HepG2 (cell line): ENCODE results near the gene RAB3A. TPM values are rescaled to one million over a fixed set of nuclear protein-coding genes. Genes with fewer than 3 reads are reported as not detected.
A peak's percentile ranks its signal among the peaks of the same experiment; 100 is the strongest.

Source experiments
- AGO1 ChIP-seq: fragments of 200-400 bp; formaldehyde crosslinking; IDR thresholded peaks from 2 replicates; pipeline ENCODE4 v1.6.1; 2017; ENCODE audit warnings: mild to moderate bottlenecking, low read depth, low read length, moderate library complexity; ENCODE audit not compliant: poor library complexity, severe bottlenecking
- CBX2 ChIP-seq, 2 experiments: fragments of 200-600 bp in 1 of 2; sonication (generic); formaldehyde crosslinking in 1 of 2; IDR thresholded peaks; 2 replicates each; pipeline versions ENCODE4 v1.7.0 to v1.8.1; 2018 to 2022; ENCODE audit warnings: low read depth in 2 of 2, low read length in 1 of 2, mild to moderate bottlenecking in 1 of 2, missing genetic modification reagents in 1 of 2
- CREB1 ChIP-seq, 2 experiments: fragments of 450-650 bp in 1 of 2; IDR thresholded peaks; 2 replicates each; pipeline ENCODE4 v1.6.1; 2016 to 2017; ENCODE audit warnings: control low read depth in 1 of 2, mild to moderate bottlenecking in 1 of 2, missing compliant biosample characterization in 1 of 2, missing genetic modification characterization in 1 of 2
- FOXA3 ChIP-seq: IDR thresholded peaks from 2 replicates; pipeline ENCODE4 v1.6.1; 2016; ENCODE audit warnings: missing genetic modification reagents, missing compliant biosample characterization
- KDM3A ChIP-seq: IDR thresholded peaks from 2 replicates; pipeline ENCODE4 v1.6.1; 2018; ENCODE audit warnings: low read depth, missing compliant biosample characterization
- MAFK ChIP-seq, 2 experiments: IDR thresholded peaks in 1 of 2; conservative IDR thresholded peaks in 1 of 2; 2 replicates each; pipeline ENCODE4 v1.6.1; 2011; ENCODE audit warnings: improper control_type of control experiment in 2 of 2, low read length in 2 of 2
- NCOA5 ChIP-seq: sonication (generic); formaldehyde crosslinking; IDR thresholded peaks from 2 replicates; pipeline ENCODE4 v1.4.0; 2020; ENCODE audit warnings: missing genetic modification reagents
- PRDM4 ChIP-seq: sonication (generic); formaldehyde crosslinking; IDR thresholded peaks from 2 replicates; pipeline ENCODE4 v1.9.0; 2021; ENCODE audit warnings: missing genetic modification reagents, borderline replicate concordance
- RNF219 ChIP-seq: sonication (generic); formaldehyde crosslinking; IDR thresholded peaks from 2 replicates; pipeline ENCODE4 v1.5.0; 2020; ENCODE audit warnings: mild to moderate bottlenecking, missing genetic modification reagents
- RORA ChIP-seq: sonication (generic); formaldehyde crosslinking; IDR thresholded peaks from 2 replicates; pipeline ENCODE4 v1.5.0; 2020; ENCODE audit warnings: mild to moderate bottlenecking, missing genetic modification reagents, moderate library complexity
- SRY ChIP-seq: sonication (generic); formaldehyde crosslinking; IDR thresholded peaks from 2 replicates; pipeline ENCODE4 v1.8.0; 2022; ENCODE audit warnings: mild to moderate bottlenecking, missing genetic modification reagents
- TFAP4 ChIP-seq: sonication (generic); IDR thresholded peaks from 2 replicates; pipeline ENCODE4 v1.6.1; 2016; ENCODE audit warnings: low read depth, borderline replicate concordance
- ZNF326 ChIP-seq: sonication (generic); formaldehyde crosslinking; IDR thresholded peaks from 2 replicates; pipeline ENCODE4 v1.4.0; 2020; ENCODE audit warnings: missing genetic modification reagents, borderline replicate concordance
- ZNF468 ChIP-seq: sonication (generic); formaldehyde crosslinking; IDR thresholded peaks from 2 replicates; pipeline ENCODE4 v1.8.0; 2022; ENCODE audit warnings: mild to moderate bottlenecking, moderate library complexity, missing genetic modification reagents
- ZNF557 ChIP-seq: sonication (generic); formaldehyde crosslinking; IDR thresholded peaks from 2 replicates; pipeline ENCODE4 v1.4.0; 2020; ENCODE audit warnings: missing genetic modification reagents
- ZSCAN5A ChIP-seq: sonication (generic); formaldehyde crosslinking; IDR thresholded peaks from 2 replicates; pipeline ENCODE4 v1.8.0; 2022; ENCODE audit warnings: mild to moderate bottlenecking, missing genetic modification reagents, borderline replicate concordance
- polyA plus RNA-seq, 8 experiments: library from polyadenylated mRNA; depleted of rRNA in 3 of 8; stranded (reverse) in 7 of 8; unstranded in 1 of 8; fragments of >200 nt; fragmentation: Illumina TruSeq in 4 of 8; extraction: Trizol in 4 of 8; gene quantifications; 2 replicates each; pipeline versions ENCODE4 v1.2.1 to v1.2.3, GENCODE V29; 2011 to 2016; ENCODE audit warnings: low read depth in 4 of 8, missing spikeins in 1 of 8, mixed read lengths in 1 of 8; ENCODE audit not compliant: insufficient read depth in 1 of 8
- total RNA-seq, 5 experiments: library from RNA; depleted of rRNA; stranded (reverse); fragments of >200 nt; fragmentation: Illumina TruSeq; extraction: Trizol; gene quantifications; 2 replicates each; pipeline ENCODE4 v1.2.3, GENCODE V29; 2016; ENCODE audit warnings: low read depth in 1 of 5
- TF ChIP-seq, protein P1 (sequence below): sonication (generic); formaldehyde crosslinking; IDR thresholded peaks from 2 replicates; pipeline ENCODE4 v1.4.0; 2020; ENCODE audit warnings: missing genetic modification reagents, borderline replicate concordance

RAB3A gene
- total and polyA plus RNA-seq, 2 of the 13 experiments (the other 11 are each of a cell fraction or from before 2014, with no cell fraction given), result 0.58 to 0.98 TPM

GRCh38 chr19:18203863-18204393 is at the start of gene RAB3A (continued):
- TF ChIP-seq AGO1 (peak; percentile 52), KDM3A (CRISPR knock-in tag) (peak; percentile 26; the same call in 1 of the 2 replicates), PRDM4 (CRISPR knock-in tag) (no peak), TFAP4 (0 out of 2 replicates have a peak, but pooled peaks have one; percentile 35), RORA (no peak), NCOA5 (CRISPR knock-in tag) (no peak), ZNF468 (CRISPR knock-in tag) (no peak), SRY (CRISPR knock-in tag) (no peak), FOXA3 (CRISPR knock-in tag) (peak; percentile 10; the same call in 1 of the 2 replicates), RNF219 (CRISPR knock-in tag) (no peak), CBX2 (IDR thresholded peaks at IDR 0.05; ENCODE audit: low read depth, low read length) (no peak), CBX2 (CRISPR knock-in tag; IDR thresholded peaks at IDR 0.05; ENCODE audit: low read depth) (no peak), CREB1 (IDR thresholded peaks at IDR 0.05) (peak; percentile 94), CREB1 (CRISPR knock-in tag; IDR thresholded peaks at IDR 0.05) (peak; percentile 85), ZNF326 (CRISPR knock-in tag) (no peak), MAFK (conservative IDR thresholded peaks at IDR 0.05 in 1 of 2, IDR thresholded peaks at IDR 0.05 in 1 of 2; ENCODE audit: low read length in 2 of 2) (no peak), ZSCAN5A (CRISPR knock-in tag) (no peak), ZNF557 (CRISPR knock-in tag) (no peak)
- TF ChIP-seq, protein P1, sequence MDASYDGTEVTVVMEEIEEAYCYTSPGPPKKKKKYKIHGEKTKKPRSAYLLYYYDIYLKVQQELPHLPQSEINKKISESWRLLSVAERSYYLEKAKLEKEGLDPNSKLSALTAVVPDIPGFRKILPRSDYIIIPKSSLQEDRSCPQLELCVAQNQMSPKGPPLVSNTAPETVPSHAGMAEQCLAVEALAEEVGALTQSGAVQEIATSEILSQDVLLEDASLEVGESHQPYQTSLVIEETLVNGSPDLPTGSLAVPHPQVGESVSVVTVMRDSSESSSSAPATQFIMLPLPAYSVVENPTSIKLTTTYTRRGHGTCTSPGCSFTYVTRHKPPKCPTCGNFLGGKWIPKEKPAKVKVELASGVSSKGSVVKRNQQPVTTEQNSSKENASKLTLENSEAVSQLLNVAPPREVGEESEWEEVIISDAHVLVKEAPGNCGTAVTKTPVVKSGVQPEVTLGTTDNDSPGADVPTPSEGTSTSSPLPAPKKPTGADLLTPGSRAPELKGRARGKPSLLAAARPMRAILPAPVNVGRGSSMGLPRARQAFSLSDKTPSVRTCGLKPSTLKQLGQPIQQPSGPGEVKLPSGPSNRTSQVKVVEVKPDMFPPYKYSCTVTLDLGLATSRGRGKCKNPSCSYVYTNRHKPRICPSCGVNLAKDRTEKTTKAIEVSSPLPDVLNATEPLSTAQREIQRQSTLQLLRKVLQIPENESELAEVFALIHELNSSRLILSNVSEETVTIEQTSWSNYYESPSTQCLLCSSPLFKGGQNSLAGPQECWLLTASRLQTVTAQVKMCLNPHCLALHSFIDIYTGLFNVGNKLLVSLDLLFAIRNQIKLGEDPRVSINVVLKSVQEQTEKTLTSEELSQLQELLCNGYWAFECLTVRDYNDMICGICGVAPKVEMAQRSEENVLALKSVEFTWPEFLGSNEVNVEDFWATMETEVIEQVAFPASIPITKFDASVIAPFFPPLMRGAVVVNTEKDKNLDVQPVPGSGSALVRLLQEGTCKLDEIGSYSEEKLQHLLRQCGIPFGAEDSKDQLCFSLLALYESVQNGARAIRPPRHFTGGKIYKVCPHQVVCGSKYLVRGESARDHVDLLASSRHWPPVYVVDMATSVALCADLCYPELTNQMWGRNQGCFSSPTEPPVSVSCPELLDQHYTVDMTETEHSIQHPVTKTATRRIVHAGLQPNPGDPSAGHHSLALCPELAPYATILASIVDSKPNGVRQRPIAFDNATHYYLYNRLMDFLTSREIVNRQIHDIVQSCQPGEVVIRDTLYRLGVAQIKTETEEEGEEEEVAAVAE (CRISPR knock-in tag), result no peak
